ENCODE measurements around the gene RAB28.

DNA sequence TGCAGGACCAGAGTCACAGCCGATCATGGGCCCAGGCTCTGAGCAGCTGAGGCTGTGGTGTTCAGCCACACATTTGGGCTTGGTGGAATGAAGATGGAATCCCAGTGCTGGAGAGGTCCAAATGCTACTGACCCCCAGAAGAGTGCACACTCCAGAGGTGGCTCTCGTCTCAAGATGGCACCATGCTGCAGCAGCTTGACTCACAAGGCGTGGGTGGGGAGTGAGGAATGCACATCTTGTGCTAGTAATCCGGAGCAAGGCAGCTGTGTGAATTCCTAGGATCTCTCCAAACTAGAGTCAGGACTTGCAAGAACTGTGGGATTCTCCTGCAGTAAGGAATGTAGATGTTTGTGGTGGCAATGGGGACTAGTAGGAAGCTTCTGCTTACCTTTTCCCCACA, 28.7 kb downstream of the RAB28 start:
- TF ChIP-seq, protein P1, sequence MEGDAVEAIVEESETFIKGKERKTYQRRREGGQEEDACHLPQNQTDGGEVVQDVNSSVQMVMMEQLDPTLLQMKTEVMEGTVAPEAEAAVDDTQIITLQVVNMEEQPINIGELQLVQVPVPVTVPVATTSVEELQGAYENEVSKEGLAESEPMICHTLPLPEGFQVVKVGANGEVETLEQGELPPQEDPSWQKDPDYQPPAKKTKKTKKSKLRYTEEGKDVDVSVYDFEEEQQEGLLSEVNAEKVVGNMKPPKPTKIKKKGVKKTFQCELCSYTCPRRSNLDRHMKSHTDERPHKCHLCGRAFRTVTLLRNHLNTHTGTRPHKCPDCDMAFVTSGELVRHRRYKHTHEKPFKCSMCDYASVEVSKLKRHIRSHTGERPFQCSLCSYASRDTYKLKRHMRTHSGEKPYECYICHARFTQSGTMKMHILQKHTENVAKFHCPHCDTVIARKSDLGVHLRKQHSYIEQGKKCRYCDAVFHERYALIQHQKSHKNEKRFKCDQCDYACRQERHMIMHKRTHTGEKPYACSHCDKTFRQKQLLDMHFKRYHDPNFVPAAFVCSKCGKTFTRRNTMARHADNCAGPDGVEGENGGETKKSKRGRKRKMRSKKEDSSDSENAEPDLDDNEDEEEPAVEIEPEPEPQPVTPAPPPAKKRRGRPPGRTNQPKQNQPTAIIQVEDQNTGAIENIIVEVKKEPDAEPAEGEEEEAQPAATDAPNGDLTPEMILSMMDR (IDR thresholded peaks at IDR 0.05), result no peak
- no peak for TF ChIP-seq POLR2AphosphoS5 (IDR thresholded peaks at IDR 0.05)

All from upper lobe of left lung (tissue), 4 donors.